RCC 7860 (cell line): Measurements from ENCODE around the gene PLS1.
"Not testable (repeated sequence)": the region's sequence is repeated elsewhere in the genome, so short reads cannot be mapped to it uniquely, and the experiment has no call there.

Source experiments
- DNase-seq: peaks from one replicate; pipeline ENCODE4 v3.0.0-alpha.2; 2015; ENCODE audit warnings: low spot score
- FAIRE-seq: peaks from 2 replicates; lab custom pipeline; 2012; peaks lifted over from hg19 to GRCh38; lab: Jason Lieb, UNC

Gene PLS1

GRCh38 chr3:142680710-142681109, 84.5 kb downstream of the PLS1 start:
- DNase-seq (no peak), FAIRE-seq (no peak)

DNA sequence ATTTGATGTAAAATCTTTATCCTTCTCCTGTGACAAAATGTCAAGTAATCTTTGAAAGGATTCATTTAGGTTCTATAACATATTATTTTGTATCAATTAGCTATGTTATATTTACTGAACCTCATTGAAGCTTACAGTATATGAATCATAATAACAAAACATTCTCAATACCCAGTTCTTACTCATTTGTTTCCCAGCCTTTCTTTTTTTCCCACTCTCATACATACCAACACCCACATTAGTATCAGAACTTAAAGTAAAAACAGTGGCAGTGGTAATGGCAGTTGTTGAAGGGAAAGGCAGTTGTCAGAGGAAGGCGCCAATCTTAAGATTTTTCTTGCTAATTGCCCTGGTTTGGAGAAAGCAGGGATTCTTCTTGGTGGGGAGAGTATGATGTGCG, 94.4 kb downstream of the PLS1 start:
- DNase-seq (no peak), FAIRE-seq (no peak)

DNA sequence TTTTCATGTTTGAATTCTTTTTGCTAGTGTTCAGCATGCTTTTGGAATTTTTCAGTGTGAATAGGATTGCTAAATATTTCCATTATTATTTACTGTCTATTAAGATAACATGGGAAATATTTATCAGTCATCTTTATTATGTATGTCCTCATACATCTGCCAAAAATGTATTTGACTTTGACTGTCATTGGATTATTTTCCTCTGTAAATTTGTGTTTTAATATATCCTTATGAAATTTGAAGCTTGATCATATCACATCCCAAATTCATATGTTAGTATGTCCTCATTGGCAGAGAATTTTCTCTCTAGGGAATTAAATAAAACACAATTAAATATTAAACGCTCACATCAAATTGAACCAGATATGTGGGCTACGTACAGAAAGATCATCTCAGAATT, 95.3 kb downstream of the PLS1 start:
- DNase-seq = no peak
- FAIRE-seq = no peak

GRCh38 chr3:142693136-142693853, 97.1 kb downstream of the PLS1 start:
- DNase-seq = no peak
- FAIRE-seq = no peak

DNA sequence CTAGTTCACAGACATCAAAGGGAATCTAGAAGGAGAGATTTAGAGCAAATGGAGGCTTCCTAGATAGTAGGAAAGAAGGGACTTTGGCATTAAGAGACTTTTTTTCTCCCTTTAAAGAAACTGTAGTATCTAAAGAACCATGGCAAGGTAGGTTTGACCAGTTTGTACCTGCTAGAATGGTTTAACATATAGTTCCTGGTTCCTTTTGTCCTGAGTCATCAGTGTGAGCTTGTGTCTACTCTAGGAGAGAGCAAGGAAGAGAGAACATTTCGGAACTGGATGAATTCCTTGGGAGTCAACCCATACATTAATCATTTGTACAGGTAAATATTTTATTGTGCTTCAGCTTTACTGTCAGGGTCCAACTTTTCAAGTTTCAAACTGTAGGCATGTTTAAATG, 98.0 kb downstream of the PLS1 start:
- FAIRE-seq (no peak), DNase-seq (no peak)

GRCh38 chr3:142705198-142705597, 109.0 kb downstream of the PLS1 start:
- no peak for FAIRE-seq
- DNase-seq = no peak

DNA sequence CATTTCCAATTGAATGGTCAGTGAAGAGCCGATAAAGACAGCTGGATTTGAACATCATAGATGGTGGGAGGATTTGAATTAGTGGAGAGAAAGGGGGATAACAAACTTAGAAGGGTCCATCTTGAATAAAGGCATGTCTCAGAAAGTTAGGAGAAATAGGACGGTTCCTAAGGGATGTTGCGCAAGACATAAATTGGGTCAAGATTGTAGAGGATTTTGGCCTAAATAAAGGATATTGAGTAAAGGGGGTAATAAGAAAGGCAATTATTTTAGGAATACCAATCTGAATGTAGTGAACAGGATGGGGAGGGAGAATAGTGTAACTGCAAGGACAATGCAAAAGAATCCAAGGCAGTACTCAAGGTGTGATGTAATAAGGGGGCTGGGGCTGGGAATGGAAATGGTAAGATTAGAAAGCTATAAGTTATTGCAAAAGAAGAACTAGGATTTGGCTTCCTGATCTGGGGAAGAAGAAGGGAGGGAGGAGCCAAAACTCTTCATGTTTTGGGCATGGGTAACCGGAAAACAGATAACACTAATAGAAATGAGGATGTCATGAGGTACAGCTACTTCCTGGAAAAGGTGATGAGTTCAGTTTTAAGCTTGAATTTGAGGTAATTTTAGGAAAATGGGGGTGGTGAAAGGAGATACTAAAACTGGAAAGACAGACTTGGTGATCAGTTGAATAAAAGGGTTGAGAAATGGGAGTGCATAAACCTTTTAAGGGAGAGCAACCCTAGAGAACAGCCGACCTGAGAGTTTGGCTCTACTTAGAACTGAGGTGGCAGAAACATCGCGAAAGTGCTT, 110.3 kb downstream of the PLS1 start:
- no peak for DNase-seq

DNA sequence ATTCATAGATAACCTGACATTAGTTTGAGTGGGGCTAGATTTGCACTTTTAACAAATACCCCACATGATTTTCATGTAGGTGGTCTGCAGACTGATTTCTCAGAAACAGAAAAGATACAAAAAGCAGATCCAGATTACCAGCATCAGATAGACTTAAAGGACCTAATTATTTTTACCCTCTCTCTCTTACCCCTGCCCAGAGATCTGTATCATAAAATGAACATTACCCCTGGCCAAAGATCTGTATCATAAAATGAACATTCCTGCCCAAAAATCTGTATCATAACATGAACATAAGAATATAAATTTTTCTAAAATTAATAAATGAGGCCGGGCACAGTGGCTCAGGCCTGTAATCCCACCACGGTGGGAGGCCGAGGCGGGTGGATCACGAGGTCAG, 113.0 kb downstream of the PLS1 start:
- FAIRE-seq = no peak
- no peak for DNase-seq

More for the DNA sequence above, 110.3 kb downstream of the PLS1 start:
- no peak for FAIRE-seq

- FAIRE-seq, DNase-seq: not testable (repeated sequence)
These were observed 118.7 kb downstream of the PLS1 start for GRCh38 chr3:142714882-142715281.

DNA sequence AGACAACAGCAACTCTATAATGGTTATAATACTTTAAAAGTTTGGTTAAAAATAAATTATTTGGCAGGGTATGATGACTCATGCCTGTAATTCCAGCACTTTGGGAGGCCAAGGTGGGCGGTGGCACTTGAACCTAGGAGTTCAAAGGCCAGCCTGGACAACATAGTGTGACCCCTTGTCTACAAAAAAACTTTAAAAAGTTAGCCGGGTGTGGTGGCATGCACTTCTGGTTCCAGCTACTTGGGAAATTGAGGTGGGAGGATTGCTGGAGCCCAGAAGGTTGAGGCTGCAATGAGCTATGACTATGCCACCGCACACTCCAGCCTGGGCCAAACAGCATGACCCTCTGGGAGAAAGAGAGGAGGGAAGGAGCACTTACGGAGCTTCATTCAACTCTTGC, 119.9 kb downstream of the PLS1 start:
- no peak for DNase-seq
- no peak for FAIRE-seq

GRCh38 chr3:142723665-142723967, 127.4 kb downstream of the PLS1 start:
- FAIRE-seq = no peak
- no peak for DNase-seq

DNA sequence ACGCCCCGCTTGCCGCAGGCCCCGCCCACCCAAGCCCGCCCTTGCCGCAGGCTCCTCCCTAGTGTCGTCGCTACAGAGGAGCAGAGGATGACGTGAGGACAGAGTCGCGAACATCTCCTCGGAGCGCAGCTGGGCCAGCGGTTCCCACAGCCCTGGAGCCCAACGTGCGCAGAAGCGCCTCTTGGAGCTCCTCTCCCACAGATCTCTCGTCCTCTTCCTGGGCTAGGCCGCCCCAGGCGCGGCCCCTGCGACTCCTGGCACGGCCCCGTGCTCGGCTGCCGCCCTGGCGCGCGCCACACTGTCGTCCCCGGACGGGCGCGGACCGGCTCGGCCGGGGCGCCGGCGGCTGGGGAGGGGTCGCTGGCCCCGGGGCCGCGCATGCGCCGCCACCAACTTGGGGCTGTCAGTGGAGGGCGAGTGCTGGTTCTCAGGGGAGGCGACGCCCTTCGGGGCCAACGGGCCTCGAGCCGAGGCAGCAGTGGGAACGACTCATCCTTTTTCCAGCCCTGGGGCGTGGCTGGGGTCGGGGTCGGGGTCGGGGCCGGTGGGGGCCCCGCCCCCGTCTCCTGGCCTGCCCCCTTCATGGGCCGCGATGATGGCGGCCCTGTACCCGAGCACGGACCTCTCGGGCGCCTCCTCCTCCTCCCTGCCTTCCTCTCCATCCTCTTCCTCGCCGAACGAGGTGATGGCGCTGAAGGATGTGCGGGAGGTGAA, 127.9 kb downstream of the PLS1 start, which contains the start of gene TRPC1:
TRPC1 (plus strand) TSS at position 67 of the 714 bp plus-strand sequence; CDS start at position 593, 526 bp downstream.
- FAIRE-seq = no peak
- DNase-seq = peak; percentile 79

DNA sequence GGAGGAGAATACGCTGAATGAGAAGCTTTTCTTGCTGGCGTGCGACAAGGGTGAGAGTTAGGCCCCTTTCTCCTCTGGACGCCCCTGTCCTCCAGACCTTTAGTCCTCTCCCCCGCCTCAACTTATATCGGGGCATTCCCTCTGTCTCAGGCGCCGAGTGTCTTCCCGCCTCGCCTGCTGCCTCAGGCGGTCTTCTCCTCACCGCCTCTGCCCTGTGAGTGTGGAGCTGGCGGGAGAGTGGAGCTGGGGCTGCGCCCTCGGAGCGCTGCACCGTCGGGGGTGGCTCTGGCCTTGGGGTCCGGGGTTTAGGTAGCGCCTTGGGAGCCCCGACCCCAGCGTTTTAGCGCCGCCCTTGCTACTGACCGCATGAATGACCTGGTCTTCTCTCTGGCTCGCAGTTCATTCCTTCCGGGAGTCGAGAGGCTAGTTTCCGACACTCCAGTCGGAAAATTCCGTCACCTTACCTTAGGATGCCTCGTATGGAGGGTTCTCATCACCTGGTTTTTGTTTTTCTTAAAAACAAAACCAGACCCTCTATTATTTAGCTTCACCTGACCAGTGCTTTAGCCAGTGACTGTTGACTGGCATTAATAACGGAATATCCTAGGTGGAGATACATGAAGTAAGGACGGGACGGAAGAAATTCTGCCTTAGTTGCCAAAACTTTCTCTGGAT, 128.6 kb downstream of the PLS1 start:
- FAIRE-seq = no peak
- peak; percentile 53 for DNase-seq

DNA sequence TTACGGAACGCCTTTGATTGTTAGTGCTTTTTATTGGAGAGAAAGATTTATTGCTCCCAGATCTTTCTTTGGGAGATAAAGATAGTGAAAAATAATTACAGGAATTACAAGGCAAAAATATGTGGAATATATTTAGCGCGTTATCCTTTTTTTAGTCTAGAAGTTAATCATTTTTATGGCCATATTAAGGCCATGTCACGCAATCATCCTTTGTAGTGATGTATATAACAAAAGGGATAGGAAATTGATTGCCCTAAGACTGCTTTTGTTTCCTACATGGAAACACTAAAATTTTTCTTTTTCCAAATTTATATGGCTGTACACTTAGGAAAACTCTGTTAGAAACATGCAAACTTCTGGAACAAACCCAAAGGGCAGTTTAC, 129.2 kb downstream of the PLS1 start:
- no peak for DNase-seq
- FAIRE-seq = no peak

DNA sequence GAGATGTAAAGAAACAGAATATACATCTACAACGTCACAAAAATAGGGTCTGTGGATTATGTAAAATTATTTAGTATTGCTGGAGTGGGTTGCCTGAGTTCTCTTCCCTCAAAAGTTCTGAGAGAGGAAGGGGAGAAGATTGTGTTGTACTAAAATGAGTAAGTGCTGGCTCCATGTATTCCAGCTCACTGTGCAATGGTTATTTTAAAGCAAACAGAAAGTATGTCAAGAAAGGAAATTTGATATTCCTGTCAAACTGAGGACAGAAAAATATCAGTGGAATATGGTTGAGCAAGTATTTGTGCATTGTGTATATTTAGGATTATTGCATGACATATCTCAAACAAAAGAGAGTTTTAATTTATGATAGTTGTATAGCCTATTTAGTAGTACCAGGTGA, 129.8 kb downstream of the PLS1 start:
- DNase-seq (no peak), FAIRE-seq (no peak)

- DNase-seq (no peak), FAIRE-seq (no peak)
These were observed 135.9 kb downstream of the PLS1 start for GRCh38 chr3:142732066-142732465.

- DNase-seq (no peak), FAIRE-seq (no peak)
These were observed 138.6 kb downstream of the PLS1 start for GRCh38 chr3:142734834-142735233.

DNA sequence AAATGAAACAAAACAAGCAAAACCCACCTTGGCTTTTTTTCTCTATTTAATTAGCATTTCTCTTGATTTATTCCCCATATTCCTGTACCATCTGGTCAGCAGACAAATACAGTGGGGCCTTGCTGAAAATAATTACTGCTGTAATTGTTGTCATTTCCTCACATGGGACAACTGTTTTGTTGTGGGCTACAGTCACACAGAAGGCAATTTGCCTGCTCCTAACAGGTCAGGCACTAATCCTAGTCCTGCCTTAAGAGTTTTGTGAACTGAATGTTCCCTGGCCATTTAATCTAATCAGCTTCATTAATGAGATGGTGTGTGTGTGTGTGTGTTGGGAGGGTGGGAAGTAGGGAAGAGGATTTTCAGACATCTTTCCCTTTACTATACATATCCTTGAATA, 139.3 kb downstream of the PLS1 start:
- FAIRE-seq = no peak
- no peak for DNase-seq

GRCh38 chr3:142738396-142738795, 142.2 kb downstream of the PLS1 start:
- FAIRE-seq (no peak), DNase-seq (no peak)

GRCh38 chr3:142746646-142747045, 150.5 kb downstream of the PLS1 start:
- DNase-seq (no peak), FAIRE-seq (no peak)

DNA sequence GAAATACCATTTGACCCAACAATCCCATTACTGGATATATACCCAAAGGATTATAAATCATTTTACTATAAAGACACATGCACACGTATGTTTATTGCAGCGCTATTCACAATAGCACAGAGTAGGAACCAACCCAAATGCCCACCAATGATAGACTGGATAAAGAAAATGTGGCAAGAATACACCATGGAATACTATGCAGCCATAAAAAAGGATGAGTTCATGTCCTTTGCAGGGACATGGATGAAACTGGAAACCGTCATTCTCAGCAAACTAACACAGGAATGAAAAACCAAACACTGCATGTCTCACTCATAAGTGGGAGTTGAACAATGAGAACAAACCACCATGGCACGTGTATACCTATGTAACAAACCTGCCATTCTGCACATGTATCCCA, 154.3 kb downstream of the PLS1 start:
- FAIRE-seq, DNase-seq: not testable (repeated sequence)
